Measurements from ENCODE around the gene GNAI2. TPM values are rescaled to one million over a fixed set of nuclear protein-coding genes. Genes with fewer than 3 reads are reported as not detected.

The GNAI2 gene
- polyA plus RNA-seq, 3 donors: 914 to 1,492 (median 1,165) TPM

DNA sequence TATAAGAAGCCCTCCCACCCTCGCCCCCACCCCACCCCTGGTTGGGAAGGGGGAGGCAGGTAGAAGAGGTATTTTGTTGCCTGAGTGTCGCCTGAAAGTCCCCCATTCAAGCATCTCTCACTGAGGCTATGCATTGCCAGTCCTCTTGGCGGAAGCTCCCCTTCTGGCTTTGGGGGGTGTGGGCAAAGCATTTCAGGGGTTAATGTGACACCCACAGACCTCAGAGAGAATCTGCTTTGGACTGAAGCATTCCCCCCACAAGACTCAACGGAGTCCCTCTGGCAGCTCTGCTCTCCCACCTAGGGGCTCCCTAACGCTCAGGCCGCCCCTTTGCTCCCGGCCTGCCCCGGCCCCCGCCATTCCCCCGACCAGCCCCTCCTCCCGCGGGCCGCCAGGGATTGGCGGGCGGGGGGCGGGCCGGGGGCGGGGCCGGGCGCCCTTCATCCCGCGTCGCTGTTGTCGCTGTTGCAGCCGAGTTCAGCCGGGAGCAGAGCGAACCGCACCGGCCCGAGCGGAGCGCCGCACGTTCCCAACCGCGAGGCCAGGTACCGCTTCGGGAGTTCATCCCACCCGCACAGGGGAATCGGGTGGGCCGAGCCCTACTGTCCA lies 31.1 kb upstream of the GNAI2 start, which contains the start of gene SLC38A3:
SLC38A3 (plus strand) TSS at position 468 of the 609 bp plus-strand sequence. CDS start 8,929 bp downstream, outside the sequence.
- no peaks in the 10 kb centered on the region for H4K20me1 ChIP-seq (ENCODE audit: insufficient read depth, low read length)
- no peak within 1 kb of the TSS for H3K27ac Mint-ChIP-seq
- WGBS (ENCODE audit: insufficient coverage): 1% methylated on average over 33 of the region's 41 CpGs
- TF ChIP-seq, protein P1, sequence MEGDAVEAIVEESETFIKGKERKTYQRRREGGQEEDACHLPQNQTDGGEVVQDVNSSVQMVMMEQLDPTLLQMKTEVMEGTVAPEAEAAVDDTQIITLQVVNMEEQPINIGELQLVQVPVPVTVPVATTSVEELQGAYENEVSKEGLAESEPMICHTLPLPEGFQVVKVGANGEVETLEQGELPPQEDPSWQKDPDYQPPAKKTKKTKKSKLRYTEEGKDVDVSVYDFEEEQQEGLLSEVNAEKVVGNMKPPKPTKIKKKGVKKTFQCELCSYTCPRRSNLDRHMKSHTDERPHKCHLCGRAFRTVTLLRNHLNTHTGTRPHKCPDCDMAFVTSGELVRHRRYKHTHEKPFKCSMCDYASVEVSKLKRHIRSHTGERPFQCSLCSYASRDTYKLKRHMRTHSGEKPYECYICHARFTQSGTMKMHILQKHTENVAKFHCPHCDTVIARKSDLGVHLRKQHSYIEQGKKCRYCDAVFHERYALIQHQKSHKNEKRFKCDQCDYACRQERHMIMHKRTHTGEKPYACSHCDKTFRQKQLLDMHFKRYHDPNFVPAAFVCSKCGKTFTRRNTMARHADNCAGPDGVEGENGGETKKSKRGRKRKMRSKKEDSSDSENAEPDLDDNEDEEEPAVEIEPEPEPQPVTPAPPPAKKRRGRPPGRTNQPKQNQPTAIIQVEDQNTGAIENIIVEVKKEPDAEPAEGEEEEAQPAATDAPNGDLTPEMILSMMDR (IDR thresholded peaks at IDR 0.05): no peak
- H3K4me3 ChIP-seq (replicated peaks in 1 of 3; ENCODE audit: low read depth in 2 of 3, low read length in 3 of 3): no peak within 1 kb of the TSS
- peaks cover 0 to 25% of the 10 kb centered on the region in 2 donors for H3K9me3 ChIP-seq (replicated peaks in 1 of 2; ENCODE audit: control insufficient read depth in 1 of 2, insufficient read depth in 1 of 2, low read length in 2 of 2)
- intact Hi-C loops (cut with micrococcal nuclease): no loop called here
- no peaks in the 10 kb centered on the region for H3K36me3 ChIP-seq (replicated peaks in 1 of 2; ENCODE audit: control insufficient read depth in 1 of 2, insufficient read depth in 2 of 2, low read length in 2 of 2)
- peak within 1 kb of the TSS in 1 of 2 donors; percentile 57 for H3K4me3 Mint-ChIP-seq
- peaks cover 45 to 70% (median 64%) of the 10 kb centered on the region in 3 donors for H3K27me3 Mint-ChIP-seq (ENCODE audit: low read depth in 3 of 3)
- peak within 1 kb of the TSS; percentile 15 for H3K4me2 ChIP-seq (replicated peaks; ENCODE audit: extremely low read depth, low read length, poor library complexity, severe bottlenecking)
- H3K9me3 Mint-ChIP-seq: peaks cover 0 to 6% (median 0%) of the 10 kb centered on the region in 7 donors
- no peak for DNase-seq
- peaks cover 0 to 2% of the 10 kb centered on the region in 2 donors for H3K36me3 Mint-ChIP-seq
- peaks cover 4 to 10% of the 10 kb centered on the region in 2 donors for H3K4me1 ChIP-seq (ENCODE audit: control insufficient read depth in 1 of 2, insufficient read depth in 2 of 2, low read length in 2 of 2)
- no peak within 1 kb of the TSS for H2AFZ ChIP-seq (ENCODE audit: insufficient read depth, low read depth, low read length, poor library complexity, severe bottlenecking)
- H3K79me2 ChIP-seq (ENCODE audit: insufficient read depth, low read length): no peaks in the 10 kb centered on the region
- H3K4me1 Mint-ChIP-seq: no peaks in the 10 kb centered on the region
- no peak within 1 kb of the TSS for H3K9ac ChIP-seq (ENCODE audit: insufficient read depth, low read length, poor library complexity, severe bottlenecking)
- H3K27me3 ChIP-seq (ENCODE audit: control insufficient read depth in 2 of 2, insufficient read depth in 2 of 2, low read length in 2 of 2): peaks cover 23 to 51% of the 10 kb centered on the region in 2 donors
- no peak within 1 kb of the TSS for H3K27ac ChIP-seq (ENCODE audit: low read depth in 1 of 2, low read length in 2 of 2)

- intact Hi-C loops (cut with micrococcal nuclease): no loop called here
- Histone ChIP-seq H3K9ac (ENCODE audit: insufficient read depth, low read length, poor library complexity, severe bottlenecking) (no peak overlapping the region), H3K27ac (ENCODE audit: low read depth in 1 of 2, low read length in 2 of 2) (no peak overlapping the region), H3K36me3 (replicated peaks in 1 of 2; ENCODE audit: control insufficient read depth in 1 of 2, insufficient read depth in 2 of 2, low read length in 2 of 2) (no peaks in the 10 kb centered on the region), H3K9me3 (replicated peaks in 1 of 2; ENCODE audit: control insufficient read depth in 1 of 2, insufficient read depth in 1 of 2, low read length in 2 of 2) (peaks cover 0 to 25% of the 10 kb centered on the region in 2 donors), H3K4me1 (ENCODE audit: control insufficient read depth in 1 of 2, insufficient read depth in 2 of 2, low read length in 2 of 2) (peaks cover 4 to 10% of the 10 kb centered on the region in 2 donors), H4K20me1 (ENCODE audit: insufficient read depth, low read length) (no peaks in the 10 kb centered on the region), H3K4me3 (replicated peaks in 1 of 3; ENCODE audit: low read depth in 2 of 3, low read length in 3 of 3) (no peak overlapping the region), H2AFZ (ENCODE audit: insufficient read depth, low read depth, low read length, poor library complexity, severe bottlenecking) (no peak overlapping the region), H3K4me2 (replicated peaks; ENCODE audit: extremely low read depth, low read length, poor library complexity, severe bottlenecking) (peak overlapping the region; percentile 15), H3K27me3 (ENCODE audit: control insufficient read depth in 2 of 2, insufficient read depth in 2 of 2, low read length in 2 of 2) (peaks cover 23 to 51% of the 10 kb centered on the region in 2 donors), H3K79me2 (ENCODE audit: insufficient read depth, low read length) (no peaks in the 10 kb centered on the region)
- no peak overlapping the region for H3K27ac Mint-ChIP-seq
- H3K36me3 Mint-ChIP-seq: peaks cover 0 to 2% of the 10 kb centered on the region in 2 donors
- peaks cover 0 to 6% (median 0%) of the 10 kb centered on the region in 7 donors for H3K9me3 Mint-ChIP-seq
- WGBS (ENCODE audit: insufficient coverage): under 1% methylated on average over 65 of the region's 67 CpGs
- peaks cover 44 to 69% (median 67%) of the 10 kb centered on the region in 3 donors for H3K27me3 Mint-ChIP-seq (ENCODE audit: low read depth in 3 of 3)
- DNase-seq: no peak
- peak overlapping the region in 1 of 2 donors; percentile 51 for H3K4me3 Mint-ChIP-seq
- TF ChIP-seq, protein P1 (IDR thresholded peaks at IDR 0.05): no peak
- no peaks in the 10 kb centered on the region for H3K4me1 Mint-ChIP-seq
Measured at GRCh38 chr3:50205413-50206276, 30.4 kb upstream of the GNAI2 start.
